Prostate gland (tissue), 2 donors: ENCODE results near the gene UBAP2L.

Source experiments
- CTCF ChIP-seq, 4 experiments: fragments of 200-600 bp in 2 of 4; fragments of 450-650 bp in 2 of 4; sonication (generic) in 2 of 4; IDR thresholded peaks; 1 replicate in 3 of 4; 2 replicates in 1 of 4; pipeline ENCODE4 v1.5.1; 2016 to 2019; ENCODE audit warnings: antibody characterized with exemption in 4 of 4, mild to moderate bottlenecking in 2 of 4, moderate library complexity in 2 of 4
- POLR2A ChIP-seq: fragments of 450-650 bp; IDR thresholded peaks from one replicate; pipeline ENCODE4 v1.6.1; 2016; ENCODE audit warnings: antibody characterized with exemption, mild to moderate bottlenecking
- POLR2AphosphoS5 ChIP-seq: sonication (generic); formaldehyde crosslinking; IDR thresholded peaks from one replicate; pipeline ENCODE4 v1.6.1; 2017; ENCODE audit warnings: antibody characterized with exemption

GRCh38 chr1:154316704-154317103, 95.9 kb downstream of the UBAP2L start:
- TF ChIP-seq CTCF (IDR thresholded peaks at IDR 0.05) (no peak), POLR2A (no peak), POLR2AphosphoS5 (no peak)
